ENCODE data around the gene SCTR. TPM values are rescaled to one million over a fixed set of nuclear protein-coding genes. Genes with fewer than 3 reads are reported as not detected.

Gene SCTR
- total and polyA plus RNA-seq, 2 of the 13 experiments (the other 11 are each of a cell fraction or from before 2014, with no cell fraction given), result not detected

DNA sequence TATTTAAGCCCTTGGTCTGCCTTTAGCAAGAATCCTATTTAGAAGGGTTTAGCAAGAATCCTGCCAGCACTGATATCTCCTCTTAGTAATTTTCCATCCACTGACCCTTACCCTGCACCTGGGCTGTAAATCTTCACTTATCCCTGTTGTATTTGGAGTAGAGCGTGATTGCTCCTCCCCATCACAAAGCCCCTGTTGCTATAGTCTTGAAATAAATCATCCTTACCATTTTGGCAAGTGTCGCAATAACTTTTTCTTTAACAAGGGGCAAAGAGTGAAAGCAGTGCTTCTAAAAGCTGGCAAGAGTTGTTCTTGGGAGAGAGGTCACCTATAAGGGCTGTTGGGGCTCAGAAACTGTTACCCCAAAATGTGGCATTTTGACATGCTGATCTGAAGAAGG is 3.7 kb upstream of the SCTR start:
- ATAC-seq (no peak), DNase-seq (ENCODE audit: low spot score) (no peak), FAIRE-seq (no peak)
- no peak overlapping the region for H2AFZ ChIP-seq (ENCODE audit: low read length)
- H3K9me3 ChIP-seq (ENCODE audit: low read length), result peaks cover 1% of the 10 kb centered on the region
- 0 out of 2 replicates have a peak, but pooled peaks cover 7% of the 10 kb centered on the region for H3K4me1 ChIP-seq (ENCODE audit: insufficient read depth, low read length)
- no peak overlapping the region for H3K27ac ChIP-seq (ENCODE audit: extremely low read length, insufficient read depth, low read length)
- BruUV-seq (replicated peaks), result no TSS peak
- peaks cover 6 to 55% of the 10 kb centered on the region in 2 experiments; a peak in 4 of 5 replicates for H3K27me3 ChIP-seq (ENCODE audit: control insufficient read depth in 1 of 2, insufficient read depth in 2 of 2, low read length in 2 of 2)
- no peaks in the 10 kb centered on the region for H4K20me1 ChIP-seq (ENCODE audit: insufficient read depth, low read length)
- in situ Hi-C loops (cut with HindIII; ENCODE audit: extremely low pct_ligation_motif_present, low pct_unique_long_range_greater_than_20kb) (no loop called here), intact Hi-C loops (cut with micrococcal nuclease; ENCODE audit: unreplicated experiment) (no loop called here)
- no peak overlapping the region for H3K9ac ChIP-seq (ENCODE audit: insufficient read depth, low read depth, low read length)
- no peaks in the 10 kb centered on the region for H3K79me2 ChIP-seq (ENCODE audit: insufficient read depth, low read length)
- no peak overlapping the region for H3K4me2 ChIP-seq (ENCODE audit: low read depth, low read length)
- ChIA-PET POLR2A (no interaction called here), CTCF (ENCODE audit: low intra/inter-chr PET ratio, low total read pairs) (no interaction called here)
- no peaks in the 10 kb centered on the region for H3K36me3 ChIP-seq (replicated peaks in 1 of 2; ENCODE audit: control insufficient read depth in 1 of 2, insufficient read depth in 2 of 2, low read length in 2 of 2)
- 54% methylated on average over 2 of the region's 2 CpGs for WGBS (ENCODE audit: low lambda C conversion rate)
- no peak for TF ChIP-seq ZNF264 (CRISPR knock-in tag; IDR thresholded peaks at IDR 0.05)
- TF ChIP-seq JUN (CRISPR knock-in tag; IDR thresholded peaks at IDR 0.05), result no peak
- no peak for TF ChIP-seq ERF (CRISPR knock-in tag; IDR thresholded peaks at IDR 0.05)
- TF ChIP-seq, protein P1, sequence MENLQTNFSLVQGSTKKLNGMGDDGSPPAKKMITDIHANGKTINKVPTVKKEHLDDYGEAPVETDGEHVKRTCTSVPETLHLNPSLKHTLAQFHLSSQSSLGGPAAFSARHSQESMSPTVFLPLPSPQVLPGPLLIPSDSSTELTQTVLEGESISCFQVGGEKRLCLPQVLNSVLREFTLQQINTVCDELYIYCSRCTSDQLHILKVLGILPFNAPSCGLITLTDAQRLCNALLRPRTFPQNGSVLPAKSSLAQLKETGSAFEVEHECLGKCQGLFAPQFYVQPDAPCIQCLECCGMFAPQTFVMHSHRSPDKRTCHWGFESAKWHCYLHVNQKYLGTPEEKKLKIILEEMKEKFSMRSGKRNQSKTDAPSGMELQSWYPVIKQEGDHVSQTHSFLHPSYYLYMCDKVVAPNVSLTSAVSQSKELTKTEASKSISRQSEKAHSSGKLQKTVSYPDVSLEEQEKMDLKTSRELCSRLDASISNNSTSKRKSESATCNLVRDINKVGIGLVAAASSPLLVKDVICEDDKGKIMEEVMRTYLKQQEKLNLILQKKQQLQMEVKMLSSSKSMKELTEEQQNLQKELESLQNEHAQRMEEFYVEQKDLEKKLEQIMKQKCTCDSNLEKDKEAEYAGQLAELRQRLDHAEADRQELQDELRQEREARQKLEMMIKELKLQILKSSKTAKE (CRISPR knock-in tag; IDR thresholded peaks at IDR 0.05; ENCODE audit: borderline replicate concordance), result no peak
- TF ChIP-seq ZNF7 (CRISPR knock-in tag; IDR thresholded peaks at IDR 0.05), result peak; percentile 53
- TF ChIP-seq, protein P2, sequence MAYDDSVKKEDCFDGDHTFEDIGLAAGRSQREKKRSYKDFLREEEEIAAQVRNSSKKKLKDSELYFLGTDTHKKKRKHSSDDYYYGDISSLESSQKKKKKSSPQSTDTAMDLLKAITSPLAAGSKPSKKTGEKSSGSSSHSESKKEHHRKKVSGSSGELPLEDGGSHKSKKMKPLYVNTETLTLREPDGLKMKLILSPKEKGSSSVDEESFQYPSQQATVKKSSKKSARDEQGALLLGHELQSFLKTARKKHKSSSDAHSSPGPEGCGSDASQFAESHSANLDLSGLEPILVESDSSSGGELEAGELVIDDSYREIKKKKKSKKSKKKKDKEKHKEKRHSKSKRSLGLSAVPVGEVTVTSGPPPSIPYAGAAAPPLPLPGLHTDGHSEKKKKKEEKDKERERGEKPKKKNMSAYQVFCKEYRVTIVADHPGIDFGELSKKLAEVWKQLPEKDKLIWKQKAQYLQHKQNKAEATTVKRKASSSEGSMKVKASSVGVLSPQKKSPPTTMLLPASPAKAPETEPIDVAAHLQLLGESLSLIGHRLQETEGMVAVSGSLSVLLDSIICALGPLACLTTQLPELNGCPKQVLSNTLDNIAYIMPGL (CRISPR knock-in tag; IDR thresholded peaks at IDR 0.05; ENCODE audit: borderline replicate concordance in 1 of 2, low read depth in 1 of 2), result no peak
- TF ChIP-seq, protein P3, sequence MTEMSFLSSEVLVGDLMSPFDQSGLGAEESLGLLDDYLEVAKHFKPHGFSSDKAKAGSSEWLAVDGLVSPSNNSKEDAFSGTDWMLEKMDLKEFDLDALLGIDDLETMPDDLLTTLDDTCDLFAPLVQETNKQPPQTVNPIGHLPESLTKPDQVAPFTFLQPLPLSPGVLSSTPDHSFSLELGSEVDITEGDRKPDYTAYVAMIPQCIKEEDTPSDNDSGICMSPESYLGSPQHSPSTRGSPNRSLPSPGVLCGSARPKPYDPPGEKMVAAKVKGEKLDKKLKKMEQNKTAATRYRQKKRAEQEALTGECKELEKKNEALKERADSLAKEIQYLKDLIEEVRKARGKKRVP (CRISPR knock-in tag; IDR thresholded peaks at IDR 0.05), result no peak
- no peak for TF ChIP-seq HNRNPH1 (optimal IDR thresholded peaks at IDR 0.05; ENCODE audit: low read depth, low read length)
- TF ChIP-seq, protein P4, sequence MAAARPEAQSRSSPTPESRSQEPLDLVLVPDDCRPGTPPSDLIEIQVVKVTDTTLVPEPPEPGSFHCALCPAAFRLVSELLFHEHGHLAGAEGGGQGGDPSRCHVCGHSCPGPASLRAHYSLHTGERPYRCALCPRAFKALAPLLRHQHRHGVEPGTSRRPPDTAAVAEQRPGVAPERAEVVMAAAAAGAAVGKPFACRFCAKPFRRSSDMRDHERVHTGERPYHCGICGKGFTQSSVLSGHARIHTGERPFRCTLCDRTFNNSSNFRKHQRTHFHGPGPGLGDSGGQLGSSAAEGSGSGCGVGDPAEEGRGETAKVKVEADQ (CRISPR knock-in tag; IDR thresholded peaks at IDR 0.05; ENCODE audit: borderline replicate concordance), result no peak
- TF ChIP-seq CEBPB (IDR thresholded peaks at IDR 0.05; ENCODE audit: borderline replicate concordance, low read depth, low read length), result peak; percentile 75
- TF ChIP-seq RBM39 (IDR thresholded peaks at IDR 0.05; ENCODE audit: low read depth, low read length, poor library complexity, severe bottlenecking), result no peak
- no peak overlapping the region for H3K4me3 ChIP-seq (replicated peaks in 1 of 3; ENCODE audit: insufficient read depth in 1 of 3, low read depth in 2 of 3, low read length in 3 of 3)
